GM21528 (cell line): Measurements from ENCODE around the gene OR7G3.

Source experiments
- ATAC-seq: cut with Tn5 transposase; IDR thresholded peaks from one replicate; pipeline ENCODE4 v1.9.1; 2021; ENCODE audit warnings: mild to moderate bottlenecking, moderate library complexity; ENCODE audit not compliant: unreplicated experiment, low FRiP score

The OR7G3 gene

GRCh38 chr19:9126900-9127405, at the start of gene OR7G3:
TSS of gene OR7G3 (minus strand) at chr19:9126950. CDS start at chr19:9126950, 0 bp downstream.
- no peak for ATAC-seq

- ATAC-seq = no peak
These were observed 48.6 kb upstream of the OR7G3 start for GRCh38 chr19:9175326-9175725.

DNA sequence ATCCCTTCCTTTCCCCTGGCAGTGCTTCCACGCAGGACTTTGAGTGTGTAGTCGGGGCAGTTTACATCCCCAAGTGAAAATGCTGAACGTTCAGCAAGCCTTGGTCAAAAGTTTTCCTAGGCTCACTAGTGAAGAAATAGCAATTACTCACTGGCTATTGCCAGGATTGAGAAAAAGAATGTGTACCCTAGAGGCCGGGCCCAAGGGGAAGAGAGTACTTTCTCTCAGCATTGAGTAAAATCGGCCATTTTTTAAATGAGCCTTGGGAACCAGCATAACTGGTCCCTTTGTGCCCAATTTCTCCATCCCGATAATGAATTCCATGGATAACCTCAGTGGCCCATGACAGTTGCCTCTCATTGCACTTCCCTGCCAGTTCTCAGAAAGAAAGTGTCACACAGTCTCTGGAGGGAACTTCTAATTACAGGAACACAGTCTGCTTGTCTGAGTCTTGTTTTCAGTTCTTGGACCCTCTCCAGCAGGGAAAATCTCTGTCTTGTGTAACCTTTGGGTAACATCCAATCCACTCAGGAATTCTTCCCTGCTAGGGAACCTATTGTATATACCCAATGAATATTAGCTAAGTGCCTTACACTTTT, 44.7 kb upstream of the OR7G3 start:
- ATAC-seq = no peak

DNA sequence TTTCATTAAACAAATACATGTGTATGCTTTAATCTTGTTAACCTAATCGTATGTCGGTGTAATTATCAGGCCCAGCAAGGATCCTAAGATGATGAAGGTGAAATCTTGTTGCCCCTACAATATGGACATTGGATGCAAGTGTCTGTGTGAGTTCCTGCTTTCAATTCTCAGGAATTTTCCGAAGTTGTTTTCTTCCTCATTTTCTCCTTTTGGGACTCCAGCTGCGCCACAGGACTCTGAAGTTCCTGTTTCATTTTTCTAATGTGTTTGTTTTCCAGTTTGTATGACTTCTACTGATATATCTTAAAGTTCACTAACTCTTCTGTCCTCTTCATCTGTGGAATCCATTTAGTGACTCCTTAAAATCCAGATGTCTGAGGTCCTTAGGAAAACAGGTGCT, 40.1 kb upstream of the OR7G3 start:
- ATAC-seq = no peak

- ATAC-seq = no peak
These were observed 38.5 kb upstream of the OR7G3 start for GRCh38 chr19:9165261-9165660.

DNA sequence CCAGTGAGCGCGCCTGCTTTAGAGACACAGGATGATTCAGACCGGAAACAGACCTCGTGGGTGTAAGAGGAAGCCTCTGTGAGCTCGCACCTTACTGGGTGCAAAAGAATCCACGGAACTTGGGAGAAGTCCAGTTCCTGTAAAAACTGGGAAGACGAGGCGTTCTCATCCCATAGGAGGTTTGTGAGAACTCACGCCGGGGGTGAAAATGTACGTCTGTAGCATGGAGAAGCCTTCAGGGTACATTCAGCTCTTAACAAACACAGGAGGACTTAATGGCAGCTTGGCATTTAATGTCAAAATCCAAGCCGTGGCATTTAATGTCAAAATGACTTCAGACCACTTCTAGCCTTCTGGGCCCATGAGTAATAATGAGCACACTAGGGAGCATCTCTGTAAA, 34.7 kb upstream of the OR7G3 start:
- no peak for ATAC-seq

DNA sequence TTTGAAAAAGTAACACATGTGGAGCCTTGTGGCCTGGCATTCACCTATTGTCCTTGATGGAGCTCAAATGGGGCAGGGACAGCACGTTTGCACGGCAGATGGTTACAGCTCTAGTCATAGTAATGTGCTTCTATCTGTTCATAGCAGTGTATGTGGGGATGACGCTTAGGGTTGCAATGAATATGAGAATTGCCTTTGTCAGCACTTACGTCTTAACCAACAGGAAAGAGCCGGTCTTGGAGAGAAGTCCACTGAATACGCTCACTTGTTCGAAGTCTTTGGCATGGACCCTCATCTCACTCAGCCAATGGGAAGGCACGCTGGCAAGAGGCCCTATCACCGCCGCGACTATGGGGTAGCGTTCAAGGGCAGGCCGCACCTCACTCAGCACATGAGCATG, 33.1 kb upstream of the OR7G3 start:
- ATAC-seq = no peak

GRCh38 chr19:9156304-9156703, 29.6 kb upstream of the OR7G3 start:
- no peak for ATAC-seq

- ATAC-seq = no peak
These were observed 28.8 kb upstream of the OR7G3 start for GRCh38 chr19:9155591-9155990.

DNA sequence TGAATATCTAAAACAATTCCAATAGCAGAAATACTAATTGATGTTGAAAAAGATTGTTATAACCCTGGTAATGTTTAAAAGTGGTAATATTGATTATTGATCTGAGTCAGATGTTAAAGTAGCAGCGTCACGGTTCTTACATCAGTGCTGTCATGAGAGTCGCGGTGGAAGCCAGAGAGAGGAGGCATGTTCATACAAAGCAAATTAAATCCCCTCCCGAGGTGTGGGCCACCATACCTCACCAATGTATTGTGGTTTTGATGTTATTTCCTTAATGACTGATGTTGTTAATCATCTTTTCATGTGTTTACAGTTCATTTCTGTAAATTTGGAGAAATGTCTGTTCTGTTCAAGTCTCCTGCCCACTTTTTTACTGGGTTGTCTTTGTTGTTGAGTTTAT, 24.6 kb upstream of the OR7G3 start:
- no peak for ATAC-seq

DNA sequence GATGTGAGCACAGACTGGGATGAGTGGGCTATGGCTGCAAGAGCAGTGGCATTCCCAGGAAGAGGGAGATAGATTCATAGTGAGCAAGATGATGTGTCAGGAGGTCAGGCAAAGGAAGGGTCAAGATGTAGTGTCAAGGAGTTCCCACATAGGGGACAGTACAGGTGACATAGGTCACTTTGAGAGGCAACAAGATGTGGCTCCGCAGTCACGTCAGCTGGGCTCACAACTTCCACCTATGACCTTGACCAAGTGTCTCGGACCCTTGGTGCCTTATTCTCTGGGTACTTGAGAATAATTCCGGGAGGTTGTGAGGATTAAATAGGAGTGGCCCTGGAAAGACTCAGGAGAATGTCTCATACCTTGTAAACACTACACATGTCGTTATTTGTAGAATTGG, 23.9 kb upstream of the OR7G3 start:
- ATAC-seq = no peak

DNA sequence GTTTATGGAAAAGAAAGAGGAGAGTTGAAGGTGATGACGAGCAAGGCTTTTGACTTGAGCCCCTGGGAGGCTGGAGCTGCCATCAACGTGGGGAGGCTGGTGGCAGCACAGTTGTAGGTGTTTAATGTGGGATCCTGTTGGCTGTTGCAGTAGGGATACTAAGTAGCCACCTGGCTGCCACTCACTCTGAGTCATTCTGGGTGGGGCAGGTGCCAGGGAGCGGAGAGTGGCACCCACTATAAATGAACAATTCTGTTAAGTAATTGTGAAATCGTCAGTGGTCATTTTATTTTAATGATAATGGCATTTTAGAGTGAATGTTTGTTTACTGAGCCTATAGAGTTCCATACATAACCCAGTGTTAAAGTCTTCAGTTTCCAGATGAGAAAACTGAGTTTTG, 23.2 kb upstream of the OR7G3 start:
- no peak for ATAC-seq

DNA sequence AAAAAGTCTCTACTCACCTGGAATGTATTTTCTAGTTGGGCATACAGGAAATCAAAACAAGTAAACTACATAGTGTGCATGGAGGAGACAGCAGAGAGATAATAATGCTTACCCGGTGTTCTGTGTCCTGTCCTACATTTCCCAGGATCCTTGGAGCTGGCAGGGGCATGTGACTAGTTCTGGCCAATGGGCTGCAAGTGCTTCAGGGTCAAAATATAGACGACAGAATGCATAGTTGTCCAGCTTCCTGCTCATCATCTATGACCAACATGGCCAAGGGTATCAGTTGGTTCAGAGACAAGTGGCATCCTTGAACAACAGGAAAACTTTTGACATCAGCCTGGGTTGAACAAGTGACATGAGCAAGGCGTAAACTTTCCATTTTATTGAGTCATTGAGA, 21.9 kb upstream of the OR7G3 start:
- no peak for ATAC-seq

GRCh38 chr19:9146882-9147281, 20.1 kb upstream of the OR7G3 start:
- ATAC-seq = no peak

DNA sequence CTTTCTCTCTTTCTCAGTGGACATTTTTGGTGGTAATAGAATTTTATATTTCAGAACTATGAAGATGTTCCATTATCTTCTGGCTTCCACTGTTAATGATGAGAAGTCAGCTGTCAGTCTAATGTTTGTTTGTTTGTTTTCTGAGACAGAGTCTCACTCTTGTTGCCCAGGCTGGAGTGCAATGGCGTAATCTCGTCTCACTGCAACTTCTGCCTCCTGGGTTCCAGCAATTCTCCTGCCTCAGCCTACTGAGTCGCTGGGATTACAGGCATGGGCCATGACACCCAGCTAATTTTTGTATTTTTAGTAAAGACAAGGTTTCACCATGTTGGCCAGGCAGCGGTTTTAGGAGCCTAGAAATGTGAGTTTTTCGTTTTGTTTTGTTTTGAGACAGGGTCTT, 18.2 kb upstream of the OR7G3 start:
- no peak for ATAC-seq

DNA sequence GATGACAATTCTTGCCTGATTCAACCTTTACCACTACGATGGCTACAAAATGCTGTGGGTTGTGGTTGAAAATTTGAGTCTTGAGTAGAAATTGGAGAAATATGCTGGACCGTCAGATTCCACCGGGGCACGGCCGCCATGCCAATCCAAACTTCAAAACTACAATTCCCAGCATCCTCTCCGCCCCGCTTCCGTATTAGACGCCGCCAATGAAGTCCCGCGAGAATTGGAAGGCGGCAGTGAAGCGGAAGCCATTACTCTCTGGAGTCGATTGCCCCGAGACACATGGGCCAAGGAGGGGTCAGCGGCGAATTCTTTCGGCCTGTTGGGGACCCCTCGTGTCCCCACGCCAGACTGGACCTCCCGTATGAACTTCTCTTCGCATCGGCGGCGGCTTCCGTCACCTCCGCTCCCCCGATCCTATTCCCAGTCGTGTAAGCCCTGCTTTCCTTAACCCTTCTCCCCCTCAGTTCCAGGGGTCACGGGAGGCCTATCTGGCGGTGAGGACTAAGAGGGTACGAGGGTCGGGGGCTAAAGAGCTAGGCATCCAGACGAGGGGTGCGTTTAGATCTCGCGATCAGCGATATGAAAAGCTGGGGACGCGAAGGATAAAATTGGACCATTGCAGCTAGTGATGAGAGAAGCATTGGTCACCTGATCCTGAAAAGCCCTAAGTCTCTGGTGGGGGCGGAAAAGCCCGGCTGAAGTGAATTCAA, 13.6 kb upstream of the OR7G3 start, which contains the start of gene ZNF317:
TSS of gene ZNF317 (plus strand) at position 239 of the 716 bp plus-strand sequence. CDS start 15,620 bp downstream, outside the sequence.
- ATAC-seq = peak; percentile 88

- peak; percentile 30 for ATAC-seq
These were observed 12.9 kb upstream of the OR7G3 start for GRCh38 chr19:9139609-9140158.

- ATAC-seq = no peak
These were observed 5.7 kb upstream of the OR7G3 start for GRCh38 chr19:9132422-9132821.

DNA sequence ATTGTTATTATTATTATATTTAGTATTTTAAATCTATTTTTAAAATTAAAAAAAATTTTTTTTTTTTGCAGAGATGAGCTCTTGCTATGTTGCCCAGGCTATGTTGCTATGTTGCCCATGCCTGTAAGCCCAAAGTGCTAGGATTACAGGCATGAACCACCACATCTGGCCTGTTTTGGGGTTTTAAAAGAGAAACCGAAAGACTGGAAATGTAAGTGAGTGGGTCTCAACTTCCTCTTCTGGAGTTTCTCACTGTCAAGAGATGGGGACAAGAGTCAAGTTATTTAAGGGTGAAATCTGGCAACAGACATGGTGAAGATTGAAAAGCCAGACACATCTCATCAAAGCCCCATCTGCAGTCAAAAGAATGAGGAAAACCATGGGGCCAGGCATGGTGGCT, 4.2 kb upstream of the OR7G3 start:
- ATAC-seq = no peak

DNA sequence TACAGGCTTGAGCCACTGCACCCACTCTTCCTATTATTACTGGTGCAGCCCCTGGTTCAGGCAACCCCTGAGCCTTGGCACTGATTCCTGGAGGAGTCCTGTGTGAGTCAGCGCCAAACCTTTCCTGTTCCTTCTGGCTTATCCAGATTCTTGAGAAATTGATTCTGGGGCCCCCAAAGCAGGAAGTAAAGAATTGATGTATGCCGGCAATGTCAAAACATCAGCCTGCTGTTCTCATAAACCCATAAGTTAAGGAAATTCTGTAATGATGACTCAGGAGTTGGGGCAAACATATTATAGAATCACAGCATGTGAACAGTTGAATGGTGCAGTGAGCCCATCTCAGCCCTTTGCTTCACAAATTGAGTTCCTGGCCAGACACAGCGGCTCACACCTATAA, 1.4 kb upstream of the OR7G3 start:
- no peak for ATAC-seq

DNA sequence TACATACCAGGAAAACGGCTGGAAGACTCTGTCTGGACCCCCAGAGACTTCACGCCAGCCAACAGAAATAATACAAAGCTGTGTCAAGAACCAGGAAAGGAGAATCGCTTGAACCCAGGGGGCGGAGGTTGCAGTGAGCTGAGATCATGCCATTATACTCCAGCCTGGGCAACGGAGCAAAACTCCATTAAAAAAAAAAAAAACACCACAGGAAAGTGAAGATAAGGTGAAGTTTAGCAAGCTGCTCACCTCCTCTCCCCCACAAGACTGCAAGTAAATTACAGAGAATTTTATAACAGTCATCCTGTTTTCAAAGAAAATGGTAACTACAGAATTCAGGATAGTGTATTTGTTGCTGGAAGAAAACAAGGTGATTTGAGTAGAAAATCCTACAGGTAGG, 10.2 kb downstream of the OR7G3 start:
- ATAC-seq = no peak

DNA sequence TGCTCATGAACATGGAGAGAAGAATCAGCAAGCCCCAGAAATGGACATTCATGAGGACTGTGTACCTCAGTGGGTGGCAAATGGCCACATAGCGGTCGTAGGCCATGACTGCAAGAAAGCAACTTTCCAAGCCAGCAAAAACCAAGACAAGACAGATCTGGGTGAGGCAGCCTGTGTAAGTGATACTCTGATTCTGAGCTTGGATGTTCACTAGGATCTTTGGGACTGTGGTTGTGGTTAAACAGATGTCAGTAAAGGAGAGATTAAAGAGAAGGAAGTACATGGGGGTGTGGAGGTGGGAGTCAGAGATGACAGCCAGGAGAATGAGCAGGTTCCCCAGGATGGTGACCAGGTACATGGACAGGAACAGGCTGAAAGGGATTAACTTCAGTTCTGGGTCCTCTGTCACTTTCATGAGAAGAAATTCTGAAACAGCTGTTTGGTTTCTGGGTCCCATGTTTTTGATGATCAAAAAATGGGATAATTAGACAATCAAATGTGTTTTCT, 11.4 kb downstream of the OR7G3 start, which contains the start of gene OR7G1:
TSS of gene OR7G1 (minus strand) at position 457 of the 507 bp plus-strand sequence. CDS start at position 457, 0 bp downstream.
- no peak for ATAC-seq
